ENCODE measurements around the gene GCN1. TPM values are rescaled to one million over a fixed set of nuclear protein-coding genes. Genes with fewer than 3 reads are reported as not detected.

GCN1 gene
- total and polyA plus RNA-seq, 2 of the 8 experiments (the other 6 are each of a cell fraction or from before 2014, with no cell fraction given), result 61.4 to 133 TPM

DNA sequence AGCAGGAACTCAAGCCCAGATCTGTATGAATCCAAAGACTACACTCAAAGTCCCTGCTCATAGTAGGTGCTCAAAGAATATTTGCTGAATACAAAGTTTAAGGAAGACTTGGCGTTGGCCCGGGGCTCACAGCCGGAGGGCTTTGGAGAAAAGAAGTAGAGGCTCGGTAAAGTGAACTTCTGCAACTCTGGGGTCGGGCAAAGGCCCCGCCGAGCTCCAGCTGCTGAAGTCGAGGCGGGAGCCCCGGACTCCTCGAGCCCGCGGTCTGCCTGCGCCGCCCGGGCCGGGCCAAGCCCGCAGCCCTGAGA is 335 bp downstream of the GCN1 start:
- FAIRE-seq (no peak), DNase-seq (ENCODE audit: low read depth in 1 of 2, low spot score in 2 of 2) (no peak)
- peaks cover 10 to 11% of the 10 kb centered on the region in 2 experiments for H4K20me1 ChIP-seq (replicated peaks in 1 of 2; ENCODE audit: control insufficient read depth in 1 of 2, insufficient read depth in 2 of 2, low read length in 2 of 2)
- peak overlapping the region; percentile 98 for H4K8ac ChIP-seq (ENCODE audit: extremely low read depth, insufficient read depth, low read length)
- H3K27ac ChIP-seq (ENCODE audit: low read depth, low read length), result peak overlapping the region; percentile 77; the same call in 1 of the 2 replicates
- peaks cover 13% of the 10 kb centered on the region for H3K23me2 ChIP-seq (ENCODE audit: low read depth, low read length)
- TF ChIP-seq TAF7 (optimal IDR thresholded peaks at IDR 0.05; ENCODE audit: borderline replicate concordance, low read depth, low read length) (no peak), KDM5A (IDR thresholded peaks at IDR 0.05; ENCODE audit: low read length) (no peak), CBX5 (IDR thresholded peaks at IDR 0.05; ENCODE audit: low read depth, low read length) (no peak), MAFK (IDR thresholded peaks at IDR 0.05; ENCODE audit: low read depth, low read length) (no peak)
- no peak overlapping the region for H2BK20ac ChIP-seq (ENCODE audit: low read length)
- H3K56ac ChIP-seq (replicated peaks; ENCODE audit: insufficient read length, low read depth, low read length), result peak overlapping the region; percentile 71
- peaks cover 10% of the 10 kb centered on the region for H3K79me1 ChIP-seq (ENCODE audit: low read depth, low read length)
- peak overlapping the region; percentile 74 to 76 for H3K4me2 ChIP-seq (ENCODE audit: insufficient read depth in 1 of 2, low read depth in 2 of 2, low read length in 2 of 2)
- WGBS, 2 experiments (ENCODE audit: extremely low coverage in 1 of 2, insufficient coverage in 1 of 2, insufficient read length in 1 of 2, insufficient replicate concordance in 2 of 2, low coverage in 1 of 2, low lambda C conversion rate in 2 of 2, missing lambda C conversion rate in 1 of 2), result 2% methylated on average over 18 of the region's 18 CpGs; no CpG with 5 or more reads in 1 of the 2 experiments
- CTCF ChIA-PET (ENCODE audit: partially characterized antibody), result interaction anchor here (1.2 kb wide), 1 partner anchor 34 kb away, joined by 3 read pairs; no protein-coding TSS in a partner anchor
- H3K9ac ChIP-seq (replicated peaks in 1 of 4; ENCODE audit: extremely low read depth in 1 of 4, low read depth in 3 of 4, low read length in 3 of 4), result peak overlapping the region; percentile 79 to 90 (median 86)
- peak overlapping the region; percentile 74 for H2BK5ac ChIP-seq (ENCODE audit: low read depth, low read length)
- peak overlapping the region; percentile 84 for H3K18ac ChIP-seq (ENCODE audit: extremely low read depth, low read length)
- peaks cover 16 to 60% of the 10 kb centered on the region in 2 experiments for H3K79me2 ChIP-seq (ENCODE audit: control insufficient read depth in 1 of 2, insufficient read depth in 2 of 2, low read length in 2 of 2)
- H4K5ac ChIP-seq (ENCODE audit: insufficient read length, low read depth, low read length), result peak overlapping the region; percentile 76
- POLR2A ChIA-PET (ENCODE audit: partially characterized antibody), result interaction anchor here (0.6 to 88.3 kb wide), 12 partner anchors 9 to 316 kb away, joined by 3 to 4270 read pairs (median 6); partner anchors contain the start of genes PXN, RAB35, RNU4-1 and RNU4-2
- no peak overlapping the region for H2BK12ac ChIP-seq (ENCODE audit: low read depth, low read length)
- H2AFZ ChIP-seq (ENCODE audit: low read length), result no peak overlapping the region
- peaks cover 0 to 3% (median under 1%) of the 10 kb centered on the region in 4 experiments; a peak in 4 of 7 replicates for H3K4me1 ChIP-seq (replicated peaks in 1 of 4; ENCODE audit: control insufficient read depth in 3 of 4, insufficient read depth in 4 of 4, low read length in 3 of 4)
- H3K23ac ChIP-seq (ENCODE audit: insufficient read length), result no peak overlapping the region
- H3K4ac ChIP-seq (replicated peaks; ENCODE audit: insufficient read length, low read depth, low read length), result no peak overlapping the region
- H4K91ac ChIP-seq (replicated peaks; ENCODE audit: insufficient read length, low read length), result peak overlapping the region; percentile 87
- no peaks in the 10 kb centered on the region for H3K27me3 ChIP-seq (replicated peaks in 1 of 4; ENCODE audit: control insufficient read depth in 3 of 4, extremely low read depth in 1 of 4, insufficient read depth in 3 of 4, low read length in 3 of 4)
- H2BK15ac ChIP-seq (ENCODE audit: low read length), result no peak overlapping the region
- no peak overlapping the region for H2AK5ac ChIP-seq (ENCODE audit: low read depth, low read length)
- peak overlapping the region; percentile 86 to 96 (median 88) for H3K4me3 ChIP-seq (ENCODE audit: extremely low read depth in 1 of 4, insufficient read depth in 2 of 4, low read depth in 3 of 4, low read length in 4 of 4)
- no peak overlapping the region for H3K14ac ChIP-seq (ENCODE audit: insufficient read length)
- peaks cover 22 to 51% (median 44%) of the 10 kb centered on the region in 4 experiments for H3K36me3 ChIP-seq (ENCODE audit: control insufficient read depth in 2 of 4, insufficient read depth in 4 of 4, low read length in 3 of 4)
- H2BK120ac ChIP-seq (replicated peaks; ENCODE audit: low read depth, low read length), result no peak overlapping the region
- H3K9me3 ChIP-seq (ENCODE audit: insufficient read depth in 2 of 2, low read depth in 1 of 2, low read length in 1 of 2), result no peaks in the 10 kb centered on the region

All from H1 (cell line).